Measurements from ENCODE around the gene MRPL55. TPM values are rescaled to one million over a fixed set of nuclear protein-coding genes. Genes with fewer than 3 reads are reported as not detected.

MRPL55 gene
- total and polyA plus RNA-seq, 2 of the 4 experiments (the other 2 are of a cell fraction): 48.9 to 95.4 TPM

GRCh38 chr1:228139931-228140723 lies 31.0 kb upstream of the MRPL55 start, which contains the start of gene GUK1 (continued):
- no peak; the same call in 1 of the 2 replicates for TF ChIP-seq NFE2L2 (IDR thresholded peaks at IDR 0.05; ENCODE audit: low read depth, low read length)

GRCh38 chr1:228139406-228139930 lies 30.4 kb upstream of the MRPL55 start:
- Histone ChIP-seq H3K79me1 (ENCODE audit: low read depth in 1 of 2, low read length in 2 of 2) (peaks cover 0 to 38% of the 10 kb centered on the region in 2 experiments; a peak in 2 of 4 replicates), H2BK120ac (ENCODE audit: low read depth, low read length) (peak overlapping the region; percentile 68), H3K9me3 (ENCODE audit: control insufficient read depth, insufficient read depth, low read length) (no peaks in the 10 kb centered on the region), H2AK9ac (replicated peaks; ENCODE audit: low read depth, low read length, poor library complexity) (peak overlapping the region; percentile 97), H4K8ac (ENCODE audit: low read depth in 2 of 2, low read length in 2 of 2) (peak overlapping the region; percentile 98), H3K4me3 (ENCODE audit: insufficient read depth, low read depth, low read length) (peak overlapping the region; percentile 84), H2AK5ac (ENCODE audit: low read depth, low read length) (peak overlapping the region; percentile 82), H2BK20ac (ENCODE audit: low read depth, low read length) (no peak overlapping the region), H4K5ac (ENCODE audit: low read depth, low read length) (peak overlapping the region; percentile 71), H2BK15ac (ENCODE audit: low read depth, low read length) (0 out of 3 replicates have a peak overlapping the region, but pooled peaks have one; percentile 13), H3K14ac (replicated peaks; ENCODE audit: low read depth, low read length) (peak overlapping the region; percentile 84), H3K4me1 (ENCODE audit: control insufficient read depth, insufficient read depth, low read length) (peaks cover 19% of the 10 kb centered on the region), H3K23ac (ENCODE audit: low read depth, low read length) (peak overlapping the region; percentile 78; the same call in 1 of the 2 replicates), H3K56ac (ENCODE audit: extremely low read depth, insufficient read depth, low read length) (no peak overlapping the region), H3K9ac (ENCODE audit: low read depth, low read length) (peak overlapping the region; percentile 67), H3K36me3 (ENCODE audit: control insufficient read depth, insufficient read depth, low read length) (peaks cover 5% of the 10 kb centered on the region), H3K4ac (ENCODE audit: low read depth, low read length) (peak overlapping the region; percentile 83), H4K20me1 (ENCODE audit: insufficient read depth, low read length) (peaks cover 39% of the 10 kb centered on the region), H3K18ac (ENCODE audit: low read depth, low read length) (peak overlapping the region; percentile 16; the same call in 1 of the 2 replicates), H4K91ac (ENCODE audit: insufficient read depth, low read depth, low read length) (peak overlapping the region; percentile 66; the same call in 1 of the 2 replicates), H3K9me1 (ENCODE audit: insufficient read depth, low read length) (peaks cover 24% of the 10 kb centered on the region), H3K27me3 (ENCODE audit: control insufficient read depth, insufficient read depth, low read length) (peaks cover 10% of the 10 kb centered on the region), H3K27ac (ENCODE audit: insufficient read depth, low read length) (peak overlapping the region; percentile 69), H3K4me2 (ENCODE audit: low read depth, low read length) (peak overlapping the region; percentile 51), H2BK5ac (ENCODE audit: low read depth, low read length, poor library complexity, severe bottlenecking) (peak overlapping the region; percentile 55), H2AFZ (replicated peaks; ENCODE audit: low read length, poor library complexity) (peak overlapping the region; percentile 93)
- TF ChIP-seq SMC3 (IDR thresholded peaks at IDR 0.05; ENCODE audit: low read depth, low read length): no peak
- no peak for TF ChIP-seq RAD21 (IDR thresholded peaks at IDR 0.05; ENCODE audit: low read length)
- no peak for TF ChIP-seq RCOR1 (IDR thresholded peaks at IDR 0.05; ENCODE audit: insufficient replicate concordance, low read length)
- TF ChIP-seq USF2 (IDR thresholded peaks at IDR 0.05; ENCODE audit: low read depth, low read length): no peak
- no peak for TF ChIP-seq ELK1 (IDR thresholded peaks at IDR 0.05; ENCODE audit: borderline replicate concordance, low read depth, low read length)
- no peak for TF ChIP-seq BHLHE40 (IDR thresholded peaks at IDR 0.05; ENCODE audit: low read depth, low read length)
- TF ChIP-seq CEBPB (IDR thresholded peaks at IDR 0.05; ENCODE audit: low read depth, low read length): no peak
- no peak for TF ChIP-seq POLR2A (IDR thresholded peaks at IDR 0.05; ENCODE audit: low read depth, low read length)
- TF ChIP-seq CHD1 (IDR thresholded peaks at IDR 0.05; ENCODE audit: low read depth, low read length): no peak
- TF ChIP-seq RFX5 (IDR thresholded peaks at IDR 0.05; ENCODE audit: low read depth, low read length): no peak
- in situ Hi-C loops (cut with MboI; ENCODE audit: low sequenced_read_pairs): loop anchor here (10.0 kb wide), 1 partner anchor 365 kb away; no protein-coding TSS in a partner anchor
- ChIA-PET POLR2A (ENCODE audit: unreplicated experiment) (no interaction called here), CTCF (no interaction called here)
- WGBS, 2 experiments (ENCODE audit: extremely low coverage in 2 of 2, insufficient read length in 1 of 2): 29% methylated on average over 7 of the region's 30 CpGs; no CpG with 5 or more reads in 1 of the 2 experiments
- intact Hi-C loops (cut with micrococcal nuclease): loop anchor here (10.0 kb wide), 1 partner anchor 135 kb away; no protein-coding TSS in a partner anchor
- BruUV-seq (replicated peaks): no TSS peak
- DNase-seq (no peak), ATAC-seq (ENCODE audit: low read depth) (no peak)
- dilution Hi-C loops (cut with HindIII; ENCODE audit: low sequenced_read_pairs, unreplicated experiment): no loop called here
